M059J (cell line): ENCODE results near the gene KIF1A. TPM values are rescaled to one million over a fixed set of nuclear protein-coding genes. Genes with fewer than 3 reads are reported as not detected.
"Not testable (repeated sequence)": the region's sequence is repeated elsewhere in the genome, so short reads cannot be mapped to it uniquely, and the experiment has no call there.

Source experiments
- DNase-seq: peaks from one replicate; pipeline ENCODE4 v3.0.0-alpha.2; 2012; ENCODE audit warnings: low read depth
- total RNA-seq: library from RNA; depleted of rRNA; stranded (reverse); fragments of >200 nt; shearing (Covaris generic); gene quantifications from 2 replicates; pipeline ENCODE4 v1.2.3, GENCODE V29; 2014

Gene KIF1A
- total RNA-seq, 1 experiment from 2014 or later, result not detected

GRCh38 chr2:240787521-240788472 is 32.2 kb downstream of the KIF1A start:
- no peak for DNase-seq

GRCh38 chr2:240786871-240787311 is 33.1 kb downstream of the KIF1A start:
- no peak for DNase-seq

GRCh38 chr2:240786355-240786841 is 33.6 kb downstream of the KIF1A start:
- DNase-seq, result no peak

GRCh38 chr2:240785424-240786335 is 34.3 kb downstream of the KIF1A start:
- DNase-seq, result no peak

GRCh38 chr2:240784629-240785423 is 35.2 kb downstream of the KIF1A start:
- DNase-seq, result no peak

GRCh38 chr2:240783819-240784621 is 36.0 kb downstream of the KIF1A start:
- no peak for DNase-seq

GRCh38 chr2:240782886-240783818 is 36.9 kb downstream of the KIF1A start:
- no peak for DNase-seq

GRCh38 chr2:240782221-240782885 is 37.7 kb downstream of the KIF1A start:
- DNase-seq, result no peak

- no peak for DNase-seq
Measured at GRCh38 chr2:240781471-240782220, 38.4 kb downstream of the KIF1A start.

GRCh38 chr2:240780023-240780700 is 39.9 kb downstream of the KIF1A start:
- DNase-seq, result no peak

- DNase-seq, result not testable (repeated sequence)
Measured at GRCh38 chr2:240779250-240779832, 40.7 kb downstream of the KIF1A start.

- DNase-seq, result no peak
Measured at GRCh38 chr2:240778426-240778825, 41.6 kb downstream of the KIF1A start.

- DNase-seq, result no peak
Measured at GRCh38 chr2:240777456-240778212, 42.4 kb downstream of the KIF1A start.

GRCh38 chr2:240775905-240776304 is 44.1 kb downstream of the KIF1A start:
- no peak for DNase-seq

GRCh38 chr2:240774856-240775255 is 45.2 kb downstream of the KIF1A start:
- no peak for DNase-seq

GRCh38 chr2:240769096-240769495 is 50.9 kb downstream of the KIF1A start:
- no peak for DNase-seq
